ENCODE results near the gene OR10V1.

DNA sequence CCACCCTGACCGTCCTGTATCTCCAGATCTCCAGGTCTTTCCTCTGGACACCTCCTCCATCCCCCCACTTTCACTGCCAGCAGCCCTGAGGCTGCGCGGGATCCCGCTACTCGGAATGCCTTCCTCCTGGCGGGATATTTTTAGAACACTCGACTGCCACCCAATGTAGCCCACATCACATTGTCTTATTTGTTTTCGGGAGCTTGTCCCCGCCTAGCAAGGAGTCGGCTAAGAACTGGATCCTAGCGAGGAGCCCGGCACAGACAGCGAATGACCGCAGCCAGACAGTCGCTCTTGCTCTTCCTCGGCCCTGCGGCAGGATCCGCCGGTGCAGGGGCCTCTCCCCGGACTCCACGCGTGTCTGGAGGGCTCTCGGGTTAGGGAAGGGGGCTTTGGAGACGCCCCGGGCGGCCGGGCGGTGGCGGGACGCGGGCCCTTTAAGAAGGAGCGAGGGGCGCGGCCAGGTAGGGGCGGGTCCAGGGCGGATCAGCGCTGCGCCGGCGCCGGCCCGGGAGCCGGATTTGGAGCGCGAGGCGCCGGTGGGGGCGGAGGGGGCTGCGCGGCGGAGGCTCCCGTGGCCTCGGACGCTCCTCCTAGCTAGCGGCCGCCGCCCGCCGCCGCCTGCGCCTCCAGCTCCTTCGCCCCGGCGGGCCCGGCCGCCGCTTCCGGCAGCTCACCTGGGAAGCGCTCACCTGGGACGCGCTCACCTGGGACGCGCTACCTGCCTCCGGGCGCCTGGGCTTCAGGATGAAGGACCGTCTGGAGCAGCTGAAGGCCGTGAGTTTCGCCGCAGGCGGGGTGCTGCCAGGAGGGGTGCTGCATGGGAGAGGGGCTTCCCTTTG, 41.4 kb upstream of the OR10V1 start, which contains the start of gene STX3:
- TF ChIP-seq, protein P1, sequence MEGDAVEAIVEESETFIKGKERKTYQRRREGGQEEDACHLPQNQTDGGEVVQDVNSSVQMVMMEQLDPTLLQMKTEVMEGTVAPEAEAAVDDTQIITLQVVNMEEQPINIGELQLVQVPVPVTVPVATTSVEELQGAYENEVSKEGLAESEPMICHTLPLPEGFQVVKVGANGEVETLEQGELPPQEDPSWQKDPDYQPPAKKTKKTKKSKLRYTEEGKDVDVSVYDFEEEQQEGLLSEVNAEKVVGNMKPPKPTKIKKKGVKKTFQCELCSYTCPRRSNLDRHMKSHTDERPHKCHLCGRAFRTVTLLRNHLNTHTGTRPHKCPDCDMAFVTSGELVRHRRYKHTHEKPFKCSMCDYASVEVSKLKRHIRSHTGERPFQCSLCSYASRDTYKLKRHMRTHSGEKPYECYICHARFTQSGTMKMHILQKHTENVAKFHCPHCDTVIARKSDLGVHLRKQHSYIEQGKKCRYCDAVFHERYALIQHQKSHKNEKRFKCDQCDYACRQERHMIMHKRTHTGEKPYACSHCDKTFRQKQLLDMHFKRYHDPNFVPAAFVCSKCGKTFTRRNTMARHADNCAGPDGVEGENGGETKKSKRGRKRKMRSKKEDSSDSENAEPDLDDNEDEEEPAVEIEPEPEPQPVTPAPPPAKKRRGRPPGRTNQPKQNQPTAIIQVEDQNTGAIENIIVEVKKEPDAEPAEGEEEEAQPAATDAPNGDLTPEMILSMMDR (conservative IDR thresholded peaks at IDR 0.05) = no peak
- TF ChIP-seq EZH2 (IDR thresholded peaks at IDR 0.05; ENCODE audit: low read depth) = no peak
